Measurements from ENCODE around the gene CCDC116. TPM values are rescaled to one million over a fixed set of nuclear protein-coding genes. Genes with fewer than 3 reads are reported as not detected.

CCDC116 gene
- total RNA-seq, 1 donor from 2014 or later, result 0.69 TPM

GRCh38 chr22:21598302-21598701 lies 34.3 kb upstream of the CCDC116 start:
- peaks cover 40% of the 10 kb centered on the region for H3K36me3 ChIP-seq
- ATAC-seq, result no peak
- DNase-seq, result no peak
- no peak for TF ChIP-seq CTCF (IDR thresholded peaks at IDR 0.05)
- no peaks in the 10 kb centered on the region for H3K4me1 ChIP-seq
- H3K9me3 ChIP-seq, result no peaks in the 10 kb centered on the region
- H3K27me3 ChIP-seq, result no peaks in the 10 kb centered on the region
- intact Hi-C loops (cut with DNase I), result no loop called here
- H3K27ac ChIP-seq, result no peak overlapping the region
- H3K4me3 ChIP-seq, result no peak overlapping the region

GRCh38 chr22:21599053-21599893 lies 33.3 kb upstream of the CCDC116 start:
- no peaks in the 10 kb centered on the region for H3K27me3 ChIP-seq
- no peak for DNase-seq
- H3K36me3 ChIP-seq, result peaks cover 30% of the 10 kb centered on the region
- no peak overlapping the region for H3K4me3 ChIP-seq
- no peak overlapping the region for H3K27ac ChIP-seq
- H3K4me1 ChIP-seq, result no peaks in the 10 kb centered on the region
- H3K9me3 ChIP-seq, result no peaks in the 10 kb centered on the region
- no peak for ATAC-seq
- intact Hi-C loops (cut with DNase I), result no loop called here
- no peak for TF ChIP-seq CTCF (IDR thresholded peaks at IDR 0.05)

- Histone ChIP-seq H3K27me3 (no peaks in the 10 kb centered on the region), H3K4me1 (no peaks in the 10 kb centered on the region), H3K36me3 (peaks cover 9% of the 10 kb centered on the region), H3K4me3 (no peak overlapping the region), H3K9me3 (no peaks in the 10 kb centered on the region), H3K27ac (no peak overlapping the region)
- TF ChIP-seq CTCF (IDR thresholded peaks at IDR 0.05), result no peak
- ATAC-seq, result no peak
- no peak for DNase-seq
- intact Hi-C loops (cut with DNase I), result no loop called here
These were observed 30.0 kb upstream of the CCDC116 start for GRCh38 chr22:21602579-21602978.

GRCh38 chr22:21603973-21604372 lies 28.6 kb upstream of the CCDC116 start:
- Histone ChIP-seq H3K36me3 (peaks cover 5% of the 10 kb centered on the region), H3K27ac (no peak overlapping the region), H3K9me3 (no peaks in the 10 kb centered on the region), H3K4me3 (no peak overlapping the region), H3K4me1 (no peaks in the 10 kb centered on the region), H3K27me3 (no peaks in the 10 kb centered on the region)
- ATAC-seq (no peak), DNase-seq (no peak)
- no peak for TF ChIP-seq CTCF (IDR thresholded peaks at IDR 0.05)
- intact Hi-C loops (cut with DNase I), result no loop called here

- H3K27ac ChIP-seq, result no peak overlapping the region
- no peak for TF ChIP-seq CTCF (IDR thresholded peaks at IDR 0.05)
- H3K27me3 ChIP-seq, result no peaks in the 10 kb centered on the region
- H3K4me1 ChIP-seq, result no peaks in the 10 kb centered on the region
- intact Hi-C loops (cut with DNase I), result no loop called here
- no peaks in the 10 kb centered on the region for H3K9me3 ChIP-seq
- DNase-seq, result no peak
- H3K36me3 ChIP-seq, result peaks cover 5% of the 10 kb centered on the region
- H3K4me3 ChIP-seq, result no peak overlapping the region
- no peak for ATAC-seq
These were observed 26.5 kb upstream of the CCDC116 start for GRCh38 chr22:21605887-21606564.

Measured in upper lobe of right lung (tissue), 1 donor.